ENCODE results near the gene ERI3.
A peak's percentile ranks its signal among the peaks of the same experiment; 100 is the strongest.

Gene ERI3

GRCh38 chr1:44221769-44222168 lies 133.3 kb downstream of the ERI3 start:
- Histone ChIP-seq H3K9ac (ENCODE audit: low read length in 2 of 2) (no peak overlapping the region), H3K27me3 (ENCODE audit: control insufficient read depth in 1 of 2, insufficient read depth in 2 of 2, low read length in 2 of 2) (no peaks in the 10 kb centered on the region), H3K36me3 (ENCODE audit: control insufficient read depth in 2 of 2, insufficient read depth in 2 of 2, low read length in 2 of 2) (peaks cover 36 to 40% of the 10 kb centered on the region in 2 donors), H3K27ac (ENCODE audit: low read length) (no peak overlapping the region), H3K4me3 (ENCODE audit: low read length in 2 of 2) (no peak overlapping the region), H3K9me3 (ENCODE audit: control insufficient read depth in 2 of 2, low read length in 2 of 2) (no peaks in the 10 kb centered on the region), H3K4me1 (ENCODE audit: control insufficient read depth, insufficient read depth, low read length) (no peaks in the 10 kb centered on the region)

- no peak overlapping the region for H3K27ac ChIP-seq (ENCODE audit: low read length)
These were observed 134.3 kb downstream of the ERI3 start for GRCh38 chr1:44220755-44221154.

GRCh38 chr1:44220001-44220751 lies 134.9 kb downstream of the ERI3 start:
- Histone ChIP-seq H3K36me3 (ENCODE audit: control insufficient read depth in 2 of 2, insufficient read depth in 2 of 2, low read length in 2 of 2) (peaks cover 36 to 46% of the 10 kb centered on the region in 2 donors), H3K27ac (ENCODE audit: low read length) (no peak overlapping the region), H3K4me1 (ENCODE audit: control insufficient read depth, insufficient read depth, low read length) (no peaks in the 10 kb centered on the region), H3K4me3 (ENCODE audit: low read length in 2 of 2) (no peak overlapping the region), H3K9me3 (ENCODE audit: control insufficient read depth in 2 of 2, low read length in 2 of 2) (no peaks in the 10 kb centered on the region), H3K27me3 (ENCODE audit: control insufficient read depth in 1 of 2, insufficient read depth in 2 of 2, low read length in 2 of 2) (no peaks in the 10 kb centered on the region), H3K9ac (ENCODE audit: low read length in 2 of 2) (no peak overlapping the region)

More at GRCh38 chr1:44220755-44221154, 134.3 kb downstream of the ERI3 start:
- Histone ChIP-seq H3K4me3 (ENCODE audit: low read length in 2 of 2) (no peak overlapping the region), H3K9ac (ENCODE audit: low read length in 2 of 2) (no peak overlapping the region), H3K36me3 (ENCODE audit: control insufficient read depth in 2 of 2, insufficient read depth in 2 of 2, low read length in 2 of 2) (peaks cover 36 to 41% of the 10 kb centered on the region in 2 donors), H3K9me3 (ENCODE audit: control insufficient read depth in 2 of 2, low read length in 2 of 2) (no peaks in the 10 kb centered on the region), H3K4me1 (ENCODE audit: control insufficient read depth, insufficient read depth, low read length) (no peaks in the 10 kb centered on the region), H3K27me3 (ENCODE audit: control insufficient read depth in 1 of 2, insufficient read depth in 2 of 2, low read length in 2 of 2) (no peaks in the 10 kb centered on the region)

GRCh38 chr1:44219301-44219626 lies 135.8 kb downstream of the ERI3 start:
- Histone ChIP-seq H3K27ac (ENCODE audit: low read length) (no peak overlapping the region), H3K9me3 (ENCODE audit: control insufficient read depth in 2 of 2, low read length in 2 of 2) (no peaks in the 10 kb centered on the region), H3K9ac (ENCODE audit: low read length in 2 of 2) (no peak overlapping the region), H3K4me1 (ENCODE audit: control insufficient read depth, insufficient read depth, low read length) (peaks cover 8% of the 10 kb centered on the region), H3K4me3 (ENCODE audit: low read length in 2 of 2) (no peak overlapping the region), H3K36me3 (ENCODE audit: control insufficient read depth in 2 of 2, insufficient read depth in 2 of 2, low read length in 2 of 2) (peaks cover 36 to 53% of the 10 kb centered on the region in 2 donors), H3K27me3 (ENCODE audit: control insufficient read depth in 1 of 2, insufficient read depth in 2 of 2, low read length in 2 of 2) (no peaks in the 10 kb centered on the region)

GRCh38 chr1:44218503-44219300 lies 136.4 kb downstream of the ERI3 start:
- no peaks in the 10 kb centered on the region for H3K9me3 ChIP-seq (ENCODE audit: control insufficient read depth in 2 of 2, low read length in 2 of 2)
- no peak overlapping the region for H3K4me3 ChIP-seq (ENCODE audit: low read length in 2 of 2)
- H3K27ac ChIP-seq (ENCODE audit: low read length): no peak overlapping the region
- H3K4me1 ChIP-seq (ENCODE audit: control insufficient read depth, insufficient read depth, low read length): peaks cover 13% of the 10 kb centered on the region
- H3K27me3 ChIP-seq (ENCODE audit: control insufficient read depth in 1 of 2, insufficient read depth in 2 of 2, low read length in 2 of 2): no peaks in the 10 kb centered on the region
- peaks cover 36 to 53% of the 10 kb centered on the region in 2 donors for H3K36me3 ChIP-seq (ENCODE audit: control insufficient read depth in 2 of 2, insufficient read depth in 2 of 2, low read length in 2 of 2)
- no peak overlapping the region for H3K9ac ChIP-seq (ENCODE audit: low read length in 2 of 2)

GRCh38 chr1:44217809-44218410 lies 137.1 kb downstream of the ERI3 start:
- Histone ChIP-seq H3K9ac (ENCODE audit: low read length in 2 of 2) (no peak overlapping the region), H3K27ac (ENCODE audit: low read length) (no peak overlapping the region), H3K27me3 (ENCODE audit: control insufficient read depth in 1 of 2, insufficient read depth in 2 of 2, low read length in 2 of 2) (no peaks in the 10 kb centered on the region), H3K4me3 (ENCODE audit: low read length in 2 of 2) (no peak overlapping the region), H3K9me3 (ENCODE audit: control insufficient read depth in 2 of 2, low read length in 2 of 2) (no peaks in the 10 kb centered on the region), H3K36me3 (ENCODE audit: control insufficient read depth in 2 of 2, insufficient read depth in 2 of 2, low read length in 2 of 2) (peaks cover 36 to 53% of the 10 kb centered on the region in 2 donors), H3K4me1 (ENCODE audit: control insufficient read depth, insufficient read depth, low read length) (peaks cover 14% of the 10 kb centered on the region)

GRCh38 chr1:44213222-44214112 lies 141.6 kb downstream of the ERI3 start, which contains the start of gene DMAP1:
Gene DMAP1 (plus strand): TSS chr1:44213471. CDS start chr1:44213754, 283 bp downstream.
- Histone ChIP-seq H3K9ac (ENCODE audit: low read length in 2 of 2) (peak within 1 kb of the TSS; percentile 83 to 88), H3K4me3 (ENCODE audit: low read length in 2 of 2) (peak within 1 kb of the TSS; percentile 91 to 98), H3K36me3 (ENCODE audit: control insufficient read depth in 2 of 2, insufficient read depth in 2 of 2, low read length in 2 of 2) (peaks cover 6 to 24% of the 10 kb centered on the region in 2 donors), H3K27ac (ENCODE audit: low read length) (peak within 1 kb of the TSS; percentile 67), H3K27me3 (ENCODE audit: control insufficient read depth in 1 of 2, insufficient read depth in 2 of 2, low read length in 2 of 2) (no peaks in the 10 kb centered on the region), H3K4me1 (ENCODE audit: control insufficient read depth, insufficient read depth, low read length) (peaks cover 20% of the 10 kb centered on the region), H3K9me3 (ENCODE audit: control insufficient read depth in 2 of 2, low read length in 2 of 2) (no peaks in the 10 kb centered on the region)

- Histone ChIP-seq H3K9me3 (ENCODE audit: control insufficient read depth in 2 of 2, low read length in 2 of 2) (no peaks in the 10 kb centered on the region), H3K36me3 (ENCODE audit: control insufficient read depth in 2 of 2, insufficient read depth in 2 of 2, low read length in 2 of 2) (peaks cover 3 to 16% of the 10 kb centered on the region in 2 donors), H3K27me3 (ENCODE audit: control insufficient read depth in 1 of 2, insufficient read depth in 2 of 2, low read length in 2 of 2) (no peaks in the 10 kb centered on the region), H3K4me1 (ENCODE audit: control insufficient read depth, insufficient read depth, low read length) (peaks cover 20% of the 10 kb centered on the region), H3K4me3 (ENCODE audit: low read length in 2 of 2) (peak overlapping the region; percentile 91 to 98), H3K27ac (ENCODE audit: low read length) (peak overlapping the region; percentile 67), H3K9ac (ENCODE audit: low read length in 2 of 2) (peak overlapping the region; percentile 83 to 88)
These were observed 142.5 kb downstream of the ERI3 start for GRCh38 chr1:44212355-44213221.

- Histone ChIP-seq H3K4me3 (ENCODE audit: low read length in 2 of 2) (no peak overlapping the region), H3K27ac (ENCODE audit: low read length) (no peak overlapping the region), H3K27me3 (ENCODE audit: control insufficient read depth in 1 of 2, insufficient read depth in 2 of 2, low read length in 2 of 2) (no peaks in the 10 kb centered on the region), H3K36me3 (ENCODE audit: control insufficient read depth in 2 of 2, insufficient read depth in 2 of 2, low read length in 2 of 2) (peaks cover 3 to 11% of the 10 kb centered on the region in 2 donors), H3K4me1 (ENCODE audit: control insufficient read depth, insufficient read depth, low read length) (peaks cover 20% of the 10 kb centered on the region), H3K9ac (ENCODE audit: low read length in 2 of 2) (no peak overlapping the region), H3K9me3 (ENCODE audit: control insufficient read depth in 2 of 2, low read length in 2 of 2) (no peaks in the 10 kb centered on the region)
These were observed 144.5 kb downstream of the ERI3 start for GRCh38 chr1:44210595-44210994.
